Chondrocyte (in vitro differentiated cells): ENCODE data around the gene PTHLH. TPM values are rescaled to one million over a fixed set of nuclear protein-coding genes. Genes with fewer than 3 reads are reported as not detected.

Experiments used
- DNase-seq: peaks from one replicate; pipeline ENCODE4 v3.0.0; 2021; ENCODE audit warnings: mixed read lengths, low spot score
- H3K27ac Mint-ChIP-seq: one replicate; pipeline ENCODE4 v1.8.0; 2021; ENCODE audit warnings: mild to moderate bottlenecking, moderate library complexity, mixed read lengths; ENCODE audit not compliant: unreplicated experiment
- H3K27me3 Mint-ChIP-seq: 2 replicates; pipeline ENCODE4 v1.8.0; 2021; ENCODE audit warnings: low read depth, mixed read lengths
- H3K36me3 Mint-ChIP-seq: 2 replicates; pipeline ENCODE4 v1.8.0; 2021; ENCODE audit warnings: low read depth, mixed read lengths
- H3K4me1 Mint-ChIP-seq: 2 replicates; pipeline ENCODE4 v1.8.0; 2021; ENCODE audit warnings: low read depth, mild to moderate bottlenecking, mixed read lengths
- H3K4me3 Mint-ChIP-seq: one replicate; pipeline ENCODE4 v1.8.0; 2021; ENCODE audit warnings: mild to moderate bottlenecking, moderate library complexity, mixed read lengths; ENCODE audit not compliant: unreplicated experiment
- H3K9me3 Mint-ChIP-seq: 2 replicates; pipeline ENCODE4 v1.8.0; 2021; ENCODE audit warnings: low read depth, mixed read lengths
- CTCF ChIP-seq: fragments of 200-600 bp; sonication (generic); IDR thresholded peaks from 2 replicates; pipeline ENCODE4 v1.5.0; 2021; ENCODE audit warnings: antibody characterized with exemption, mild to moderate bottlenecking, moderate library complexity
- total RNA-seq: library from RNA; stranded (reverse); gene quantifications from 3 replicates; pipeline ENCODE4 v1.2.1, GENCODE V29; 2021

Gene PTHLH
- total RNA-seq, 1 donor from 2014 or later = 1.1 TPM

DNA sequence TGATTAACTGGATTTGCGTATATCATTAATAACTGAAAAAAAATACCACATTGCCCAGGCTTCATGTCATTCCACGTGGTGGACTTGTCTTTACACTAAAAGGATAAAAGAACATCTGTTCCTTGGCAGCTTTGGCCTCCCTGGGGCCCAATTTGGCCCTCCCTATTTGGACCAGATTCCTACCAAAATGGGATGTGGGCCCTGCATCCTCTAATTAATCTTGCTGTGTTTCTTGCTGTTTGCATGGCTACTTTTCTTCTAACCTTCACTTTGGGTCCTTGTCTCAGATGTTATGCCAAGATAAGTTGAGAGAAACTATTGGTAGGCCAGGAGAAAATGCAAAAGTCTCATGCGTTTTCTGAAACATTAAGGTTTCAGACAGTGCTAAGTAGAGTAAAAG, 57.5 kb downstream of the PTHLH start:
- Mint-ChIP-seq H3K36me3 (no peaks in the 10 kb centered on the region), H3K4me1 (peaks cover 9% of the 10 kb centered on the region), H3K9me3 (peaks cover 3% of the 10 kb centered on the region), H3K27ac (no peak overlapping the region), H3K4me3 (no peak overlapping the region), H3K27me3 (no peaks in the 10 kb centered on the region)
- DNase-seq = no peak
- no peak for TF ChIP-seq CTCF

DNA sequence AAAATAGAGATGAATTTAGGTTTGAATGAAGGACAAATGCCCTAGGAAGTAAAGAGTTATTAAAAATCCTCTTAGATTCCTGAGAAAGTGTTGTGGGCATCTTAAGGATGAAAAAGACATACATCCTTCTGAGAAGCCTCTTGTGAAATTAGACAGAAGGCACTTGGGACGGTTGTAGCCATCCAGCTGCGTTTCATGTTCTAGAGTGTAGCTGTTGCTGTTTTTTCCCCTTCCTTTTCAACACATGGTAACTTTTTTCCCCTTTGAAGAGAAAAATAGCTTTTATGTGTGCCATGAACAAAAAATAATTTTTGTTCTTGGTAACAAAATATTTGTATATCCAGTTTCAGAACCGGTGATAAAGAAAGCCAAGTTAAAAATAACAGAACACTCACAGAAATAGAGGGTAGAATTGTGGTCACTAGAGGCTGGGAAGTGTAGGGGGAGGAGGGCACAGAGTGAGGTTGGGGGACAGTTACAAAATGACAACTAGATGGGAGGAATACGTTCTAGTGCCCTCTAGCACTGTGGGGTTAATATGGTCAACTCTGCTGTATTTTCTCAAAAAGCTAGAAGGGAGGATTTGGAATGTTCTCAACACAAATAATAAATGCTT, 58.4 kb downstream of the PTHLH start:
- TF ChIP-seq CTCF = no peak
- Mint-ChIP-seq H3K9me3 (peaks cover 3% of the 10 kb centered on the region), H3K4me3 (no peak overlapping the region), H3K27ac (no peak overlapping the region), H3K27me3 (peaks cover 3% of the 10 kb centered on the region), H3K4me1 (peaks cover 3% of the 10 kb centered on the region), H3K36me3 (no peaks in the 10 kb centered on the region)
- no peak for DNase-seq

DNA sequence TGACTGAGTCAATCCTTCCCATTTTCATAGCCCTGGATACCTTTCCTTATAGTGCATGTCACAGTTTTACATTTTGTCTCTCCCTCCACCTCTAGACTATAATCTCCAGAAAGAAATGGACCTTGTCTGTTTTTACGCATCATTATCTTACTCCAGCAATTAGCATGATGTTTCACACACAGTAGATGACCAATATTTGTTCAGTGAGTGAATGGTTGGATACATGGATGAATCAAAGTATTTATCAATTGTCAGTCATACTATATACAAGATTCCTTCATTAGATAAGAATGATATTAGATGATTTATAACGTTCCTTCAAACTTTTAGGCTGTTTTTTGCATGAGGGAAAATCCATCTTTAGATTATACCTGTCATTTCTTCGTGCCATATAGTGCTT, 61.1 kb downstream of the PTHLH start:
- no peaks in the 10 kb centered on the region for H3K36me3 Mint-ChIP-seq
- peaks cover 3% of the 10 kb centered on the region for H3K9me3 Mint-ChIP-seq
- H3K27me3 Mint-ChIP-seq = peaks cover 3% of the 10 kb centered on the region
- no peak for DNase-seq
- no peak for TF ChIP-seq CTCF
- no peak overlapping the region for H3K27ac Mint-ChIP-seq
- no peak overlapping the region for H3K4me3 Mint-ChIP-seq
- peaks cover 3% of the 10 kb centered on the region for H3K4me1 Mint-ChIP-seq

Other genes with a start within 250 kb of the PTHLH start
- 27.7 to 31.9 TPM (median 28.8 TPM) in 3 replicates for gene KLHL42, start 192.5 kb downstream of the PTHLH start, total RNA-seq
- not detected in 3 replicates for gene MANSC4, start 192.5 kb downstream of the PTHLH start, total RNA-seq
- gene CCDC91, start 217.7 kb upstream of the PTHLH start, total RNA-seq = 17.7 to 21.1 TPM (median 18.5 TPM) in 3 replicates